SU-DHL-6 (cell line): ENCODE measurements around the gene TNMD.

Source experiments
- EZH2phosphoT487 ChIP-seq: fragments of 200-600 bp; sonication (generic), shearing (Covaris generic); conservative IDR thresholded peaks from 2 replicates; pipeline ENCODE4 v1.6.1; 2018; ENCODE audit warnings: mild to moderate bottlenecking, antibody characterized with exemption, low read length, moderate library complexity, mixed read lengths
- TF ChIP-seq, protein P1 (sequence below): fragments of 200-600 bp; sonication (generic); IDR thresholded peaks from one replicate; pipeline ENCODE4 v1.5.1; 2017; ENCODE audit warnings: antibody characterized with exemption, mild to moderate bottlenecking, low read length, moderate library complexity; ENCODE audit not compliant: insufficient read depth, poor library complexity, severe bottlenecking

DNA sequence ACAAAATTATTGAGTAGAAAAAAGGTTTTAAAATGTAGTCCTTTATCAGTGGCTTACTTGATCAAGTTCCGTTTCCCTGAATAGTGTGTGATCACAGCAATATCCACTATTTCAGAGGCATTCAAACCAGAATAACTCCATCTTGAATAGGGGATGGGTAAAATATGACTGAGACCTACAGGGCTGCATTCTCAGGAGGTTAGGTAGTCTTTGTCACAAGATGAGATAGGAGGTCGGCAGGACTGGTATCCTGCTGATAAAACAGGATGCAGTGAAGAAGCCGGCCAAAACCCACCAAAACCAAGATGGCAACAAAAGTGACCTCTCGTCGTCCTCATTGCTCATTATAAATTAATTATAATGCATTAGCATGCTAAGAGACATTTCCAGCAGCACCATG is 27.2 kb downstream of the TNMD start:
- TF ChIP-seq, protein P1, sequence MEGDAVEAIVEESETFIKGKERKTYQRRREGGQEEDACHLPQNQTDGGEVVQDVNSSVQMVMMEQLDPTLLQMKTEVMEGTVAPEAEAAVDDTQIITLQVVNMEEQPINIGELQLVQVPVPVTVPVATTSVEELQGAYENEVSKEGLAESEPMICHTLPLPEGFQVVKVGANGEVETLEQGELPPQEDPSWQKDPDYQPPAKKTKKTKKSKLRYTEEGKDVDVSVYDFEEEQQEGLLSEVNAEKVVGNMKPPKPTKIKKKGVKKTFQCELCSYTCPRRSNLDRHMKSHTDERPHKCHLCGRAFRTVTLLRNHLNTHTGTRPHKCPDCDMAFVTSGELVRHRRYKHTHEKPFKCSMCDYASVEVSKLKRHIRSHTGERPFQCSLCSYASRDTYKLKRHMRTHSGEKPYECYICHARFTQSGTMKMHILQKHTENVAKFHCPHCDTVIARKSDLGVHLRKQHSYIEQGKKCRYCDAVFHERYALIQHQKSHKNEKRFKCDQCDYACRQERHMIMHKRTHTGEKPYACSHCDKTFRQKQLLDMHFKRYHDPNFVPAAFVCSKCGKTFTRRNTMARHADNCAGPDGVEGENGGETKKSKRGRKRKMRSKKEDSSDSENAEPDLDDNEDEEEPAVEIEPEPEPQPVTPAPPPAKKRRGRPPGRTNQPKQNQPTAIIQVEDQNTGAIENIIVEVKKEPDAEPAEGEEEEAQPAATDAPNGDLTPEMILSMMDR = no peak
- no peak for TF ChIP-seq EZH2phosphoT487
